Measurements from ENCODE around the gene ZFYVE9. TPM values are rescaled to one million over a fixed set of nuclear protein-coding genes. Genes with fewer than 3 reads are reported as not detected.

Gene ZFYVE9
- polyA plus RNA-seq, 1 experiment = 9.8 TPM

DNA sequence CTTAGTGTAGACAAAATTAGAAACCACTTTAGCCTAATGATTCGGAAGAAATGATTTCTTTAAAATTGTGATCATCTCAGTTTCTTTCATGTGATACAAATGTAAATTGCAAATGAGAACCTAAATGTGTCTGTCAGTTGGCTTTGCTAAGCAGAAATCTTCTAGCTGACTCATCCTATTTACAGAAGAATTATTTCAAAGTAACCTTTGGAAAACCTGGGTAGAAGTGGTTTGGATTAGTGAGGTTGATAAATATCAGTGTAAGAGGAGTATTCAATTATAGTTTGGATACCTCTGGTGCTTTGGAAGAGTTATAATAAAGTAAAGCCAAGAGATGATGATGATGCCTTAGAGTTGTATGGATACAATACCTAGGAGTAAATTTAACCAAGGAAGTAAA is 186.7 kb downstream of the ZFYVE9 start:
- H3K27me3 ChIP-seq (ENCODE audit: control insufficient read depth, insufficient read depth, low read length) = no peaks in the 10 kb centered on the region
- TF ChIP-seq, protein P1, sequence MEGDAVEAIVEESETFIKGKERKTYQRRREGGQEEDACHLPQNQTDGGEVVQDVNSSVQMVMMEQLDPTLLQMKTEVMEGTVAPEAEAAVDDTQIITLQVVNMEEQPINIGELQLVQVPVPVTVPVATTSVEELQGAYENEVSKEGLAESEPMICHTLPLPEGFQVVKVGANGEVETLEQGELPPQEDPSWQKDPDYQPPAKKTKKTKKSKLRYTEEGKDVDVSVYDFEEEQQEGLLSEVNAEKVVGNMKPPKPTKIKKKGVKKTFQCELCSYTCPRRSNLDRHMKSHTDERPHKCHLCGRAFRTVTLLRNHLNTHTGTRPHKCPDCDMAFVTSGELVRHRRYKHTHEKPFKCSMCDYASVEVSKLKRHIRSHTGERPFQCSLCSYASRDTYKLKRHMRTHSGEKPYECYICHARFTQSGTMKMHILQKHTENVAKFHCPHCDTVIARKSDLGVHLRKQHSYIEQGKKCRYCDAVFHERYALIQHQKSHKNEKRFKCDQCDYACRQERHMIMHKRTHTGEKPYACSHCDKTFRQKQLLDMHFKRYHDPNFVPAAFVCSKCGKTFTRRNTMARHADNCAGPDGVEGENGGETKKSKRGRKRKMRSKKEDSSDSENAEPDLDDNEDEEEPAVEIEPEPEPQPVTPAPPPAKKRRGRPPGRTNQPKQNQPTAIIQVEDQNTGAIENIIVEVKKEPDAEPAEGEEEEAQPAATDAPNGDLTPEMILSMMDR (IDR thresholded peaks at IDR 0.05; ENCODE audit: insufficient read depth, low read depth, low read length) = no peak
- no peaks in the 10 kb centered on the region for H3K36me3 ChIP-seq (ENCODE audit: control insufficient read depth, insufficient read depth, low read length)
- no peak overlapping the region for H3K4me3 ChIP-seq (ENCODE audit: low read depth, low read length)
- POLR2A ChIA-PET = no interaction called here
- DNase-seq (ENCODE audit: low read depth) = no peak
- CTCF ChIA-PET = interaction anchor here (0.7 to 1.0 kb wide), 2 partner anchors 43 to 257 kb away, joined by 3 read pairs; no protein-coding TSS in a partner anchor

DNA sequence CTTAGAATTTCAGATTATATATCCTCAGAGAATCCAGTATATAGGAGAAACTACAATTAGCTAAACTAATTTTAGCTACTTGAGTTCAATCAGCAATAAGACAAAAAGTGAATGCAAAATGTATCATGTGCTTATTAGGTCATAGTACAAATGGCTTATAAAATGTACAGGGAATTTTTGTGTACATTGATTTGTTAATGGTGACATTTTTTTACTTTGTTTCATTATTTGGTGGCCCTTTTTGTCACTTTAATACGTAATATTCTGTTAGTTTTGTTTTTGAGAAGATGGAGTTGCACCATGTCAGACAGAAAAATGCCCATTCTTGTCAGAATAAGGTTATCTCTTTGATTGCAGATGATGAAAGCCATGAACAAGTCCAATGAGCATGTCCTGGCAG is 190.5 kb downstream of the ZFYVE9 start:
- no peak for DNase-seq (ENCODE audit: low read depth)
- Histone ChIP-seq H3K4me3 (ENCODE audit: low read depth, low read length) (no peak overlapping the region), H3K27me3 (ENCODE audit: control insufficient read depth, insufficient read depth, low read length) (no peaks in the 10 kb centered on the region), H3K36me3 (ENCODE audit: control insufficient read depth, insufficient read depth, low read length) (no peaks in the 10 kb centered on the region)
- TF ChIP-seq, protein P1 (IDR thresholded peaks at IDR 0.05; ENCODE audit: insufficient read depth, low read depth, low read length) = no peak
- CTCF ChIA-PET = interaction anchor here (0.7 to 1.5 kb wide), 4 partner anchors 9 to 205 kb away, joined by 3 to 5 read pairs (median 4); no protein-coding TSS in a partner anchor
- POLR2A ChIA-PET = no interaction called here

DNA sequence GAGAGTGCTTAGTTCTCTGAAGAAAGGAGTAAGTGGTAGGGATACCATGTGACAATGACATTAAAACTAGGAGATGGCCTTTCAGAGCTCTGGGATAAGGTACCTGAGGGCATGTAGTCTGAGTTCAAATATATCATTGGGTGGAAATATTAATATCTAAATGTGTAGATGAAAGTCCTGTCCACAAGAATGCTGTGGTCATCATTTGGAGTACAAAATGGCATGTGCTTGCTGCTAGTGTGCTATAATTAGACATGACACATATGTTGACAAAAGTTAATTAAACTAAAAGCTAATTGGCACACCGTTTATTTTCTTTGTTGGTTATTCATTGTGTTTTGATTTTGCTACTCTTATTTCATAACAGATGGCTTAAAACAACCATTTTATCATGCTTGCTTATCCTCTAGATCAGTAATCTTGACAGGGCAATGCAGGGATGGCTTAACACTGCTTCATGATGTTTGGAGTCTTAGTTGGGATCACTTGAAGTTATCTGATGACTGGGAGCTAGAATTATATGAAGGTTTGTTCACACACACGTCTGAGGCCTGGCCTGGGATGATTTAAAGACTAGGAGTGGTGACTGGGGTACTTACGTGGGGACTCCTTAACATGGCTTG is 193.1 kb downstream of the ZFYVE9 start:
- TF ChIP-seq, protein P1 (IDR thresholded peaks at IDR 0.05; ENCODE audit: insufficient read depth, low read depth, low read length) = no peak
- Histone ChIP-seq H3K36me3 (ENCODE audit: control insufficient read depth, insufficient read depth, low read length) (no peaks in the 10 kb centered on the region), H3K27me3 (ENCODE audit: control insufficient read depth, insufficient read depth, low read length) (no peaks in the 10 kb centered on the region), H3K4me3 (ENCODE audit: low read depth, low read length) (no peak overlapping the region)
- POLR2A ChIA-PET = interaction anchor here (0.6 kb wide), 1 partner anchor 437 kb away, joined by 8 read pairs; no protein-coding TSS in a partner anchor
- DNase-seq (ENCODE audit: low read depth) = no peak
- CTCF ChIA-PET = no interaction called here

DNA sequence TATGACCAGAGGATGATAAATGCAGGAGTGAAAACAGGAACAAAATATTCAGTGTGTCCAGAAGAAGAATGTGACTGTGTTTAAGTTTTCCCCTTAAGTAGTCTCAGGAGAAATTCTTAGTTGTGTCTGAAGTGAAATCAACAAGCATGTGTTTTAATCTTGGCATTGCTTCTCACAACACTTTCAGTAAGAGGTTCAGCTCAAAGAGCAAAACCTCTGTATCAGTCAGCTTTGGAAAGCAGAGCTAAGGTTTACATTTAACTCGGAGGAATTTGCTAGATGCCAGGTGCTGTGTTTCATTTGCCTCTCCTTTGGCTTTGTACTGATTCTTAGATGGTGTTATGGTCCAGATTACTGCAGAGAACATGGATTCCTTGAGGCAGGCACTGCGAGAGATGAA is 195.6 kb downstream of the ZFYVE9 start:
- Histone ChIP-seq H3K36me3 (ENCODE audit: control insufficient read depth, insufficient read depth, low read length) (no peaks in the 10 kb centered on the region), H3K27me3 (ENCODE audit: control insufficient read depth, insufficient read depth, low read length) (no peaks in the 10 kb centered on the region), H3K4me3 (ENCODE audit: low read depth, low read length) (no peak overlapping the region)
- TF ChIP-seq, protein P1 (IDR thresholded peaks at IDR 0.05; ENCODE audit: insufficient read depth, low read depth, low read length) = no peak
- POLR2A ChIA-PET = no interaction called here
- no peak for DNase-seq (ENCODE audit: low read depth)
- CTCF ChIA-PET = no interaction called here

DNA sequence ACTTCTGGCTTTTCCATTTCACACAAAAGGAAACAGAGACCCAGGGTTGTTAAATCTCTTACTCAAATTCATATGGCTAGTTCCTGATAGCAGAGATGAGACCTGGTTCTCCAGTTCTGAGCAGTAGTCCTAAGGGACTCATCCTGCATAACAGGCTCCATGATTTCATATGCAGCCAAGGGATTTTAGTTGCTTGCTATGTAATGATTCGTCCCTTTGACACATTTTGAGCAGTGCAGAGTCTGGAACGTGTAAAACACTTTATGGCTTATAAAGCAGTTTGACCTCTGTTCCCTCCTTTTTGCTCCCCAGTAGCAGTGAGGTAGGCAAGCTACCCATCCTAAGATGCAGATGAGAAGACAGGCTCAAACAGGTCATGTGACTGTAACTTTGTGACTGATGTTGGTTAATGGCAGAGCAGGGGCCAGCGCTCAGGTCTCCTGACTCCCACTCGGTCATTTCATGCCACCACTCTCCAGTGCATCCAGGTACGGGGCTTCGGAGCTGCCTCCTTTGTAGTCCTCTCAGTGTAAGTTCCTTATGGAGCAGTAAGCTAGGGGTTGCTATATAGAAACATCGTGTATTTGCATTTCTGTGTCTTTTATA is 199.9 kb downstream of the ZFYVE9 start:
- DNase-seq (ENCODE audit: low read depth) = no peak
- TF ChIP-seq, protein P1 (IDR thresholded peaks at IDR 0.05; ENCODE audit: insufficient read depth, low read depth, low read length) = no peak
- ChIA-PET POLR2A (no interaction called here), CTCF (interaction anchor here (0.9 to 1.2 kb wide), 2 partner anchors 9 to 16 kb away, joined by 3 read pairs; no protein-coding TSS in a partner anchor)
- Histone ChIP-seq H3K4me3 (ENCODE audit: low read depth, low read length) (no peak overlapping the region), H3K36me3 (ENCODE audit: control insufficient read depth, insufficient read depth, low read length) (no peaks in the 10 kb centered on the region), H3K27me3 (ENCODE audit: control insufficient read depth, insufficient read depth, low read length) (no peaks in the 10 kb centered on the region)

Measured in BJ (cell line).